RWPE1 (cell line): ENCODE results near the gene VAC14.
"Not testable (repeated sequence)": the region's sequence is repeated elsewhere in the genome, so short reads cannot be mapped to it uniquely, and the experiment has no call there.

Experiments
- CTCF ChIA-PET: fragments of 350-600 bp; sonication (Branson Sonifier 250); formaldehyde crosslinking; extraction: SDS; loops from one replicate; lab custom pipeline; 2021; lab: Yijun Ruan, JAX
- POLR2A ChIA-PET: fragments of 400-600 bp; formaldehyde crosslinking; extraction: SDS; loops from one replicate; lab custom pipeline; 2020; ENCODE audit warnings: antibody characterized with exemption; ENCODE audit not compliant: low non-redundant PET; lab: Yijun Ruan, JAX
- DNase-seq: peaks from one replicate; pipeline ENCODE4 v3.0.0; 2012; ENCODE audit warnings: low spot score
- H3K27ac ChIP-seq: fragments of 450-650 bp; 2 replicates; pipeline ENCODE4 v1.5.1; 2017
- CTCF ChIP-seq: fragments of 450-650 bp; conservative IDR thresholded peaks from 2 replicates; pipeline ENCODE4 v1.5.1; 2017; ENCODE audit warnings: low read depth, mild to moderate bottlenecking

VAC14 gene

GRCh38 chr16:70647441-70648359 lies 153.3 kb downstream of the VAC14 start:
- no peak for TF ChIP-seq CTCF
- H3K27ac ChIP-seq, result no peak overlapping the region
- CTCF ChIA-PET, result interaction anchor here (0.6 kb wide), 1 partner anchor 11 kb away, joined by 4 read pairs; no protein-coding TSS in a partner anchor
- DNase-seq, result no peak
- POLR2A ChIA-PET, result no interaction called here

GRCh38 chr16:70646260-70647241 lies 154.4 kb downstream of the VAC14 start, which contains the start of gene IL34:
Gene IL34 (plus strand): TSS chr16:70646559. CDS start chr16:70646948, 389 bp downstream.
- POLR2A ChIA-PET, result no interaction called here
- no peak for DNase-seq
- H3K27ac ChIP-seq, result no peak within 1 kb of the TSS
- TF ChIP-seq CTCF, result no peak
- CTCF ChIA-PET, result no interaction called here

DNA sequence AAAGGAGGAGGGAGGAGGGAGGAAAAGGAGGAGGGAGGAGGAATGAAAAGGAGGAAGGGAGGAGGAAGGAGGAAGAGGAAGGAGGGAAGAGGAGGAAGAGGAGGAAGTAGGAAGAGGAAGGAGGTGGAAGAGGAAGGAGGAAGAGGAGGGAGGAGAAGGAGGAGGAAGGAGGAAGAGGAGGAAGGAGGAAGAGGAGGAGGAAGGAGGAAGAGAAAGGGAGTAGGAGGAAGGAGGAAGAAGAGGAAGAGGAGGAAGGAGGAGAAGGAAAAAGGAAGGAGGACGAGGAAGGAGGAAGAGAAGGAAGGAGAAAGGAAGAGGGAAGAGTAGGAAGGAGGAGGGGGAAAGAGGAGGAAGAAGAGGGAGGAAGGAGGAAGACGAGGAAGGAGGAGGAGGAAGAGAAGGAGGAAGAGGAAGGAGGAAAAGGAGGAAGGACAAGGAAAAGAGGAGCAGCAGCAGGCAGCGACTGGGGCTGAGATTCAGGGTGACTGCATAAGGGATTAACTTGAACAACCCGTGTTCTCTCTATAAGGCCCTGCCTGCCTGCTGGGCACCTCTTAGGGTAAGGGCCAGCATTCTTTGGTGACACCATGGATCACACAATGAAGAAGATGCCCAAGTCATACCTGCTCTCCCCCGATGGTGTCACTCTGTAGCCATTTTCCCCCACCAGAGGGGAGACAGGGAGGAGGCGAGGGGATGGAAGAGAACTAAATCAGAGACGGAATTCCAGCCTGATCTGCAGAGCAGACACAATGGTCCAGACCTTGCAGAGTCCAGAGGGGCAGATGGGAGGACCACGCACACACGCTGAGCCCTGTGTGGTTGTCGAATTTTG lies 156.0 kb downstream of the VAC14 start:
- DNase-seq, result no peak
- no peak for TF ChIP-seq CTCF
- H3K27ac ChIP-seq, result no peak overlapping the region
- CTCF ChIA-PET, result no interaction called here
- POLR2A ChIA-PET, result no interaction called here

DNA sequence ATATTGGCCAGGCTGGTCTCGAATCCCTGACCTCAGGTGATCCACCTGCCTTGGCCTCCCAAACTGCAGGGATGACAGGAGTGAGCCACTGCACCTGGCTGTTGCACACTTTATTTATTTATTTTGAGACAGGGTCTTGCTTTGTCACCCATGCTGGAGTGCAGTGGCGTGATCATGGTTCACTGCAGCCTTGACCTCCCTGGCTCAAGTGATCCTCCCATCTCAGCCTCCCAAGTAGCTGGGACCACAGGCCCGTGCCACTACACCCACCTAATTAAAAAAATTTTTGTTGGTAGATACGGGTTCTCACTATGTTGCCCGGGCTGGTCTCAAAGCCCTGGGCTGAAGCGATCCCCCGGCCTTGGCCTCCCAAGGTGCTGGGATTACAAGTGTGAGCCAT lies 157.7 kb downstream of the VAC14 start:
- CTCF ChIA-PET, POLR2A ChIA-PET: not testable (repeated sequence)

GRCh38 chr16:70642633-70643032 lies 158.3 kb downstream of the VAC14 start:
- CTCF ChIA-PET, result no interaction called here
- TF ChIP-seq CTCF, result no peak
- POLR2A ChIA-PET, result no interaction called here
- H3K27ac ChIP-seq, result no peak overlapping the region
- DNase-seq, result no peak

More for the DNA sequence above, 157.7 kb downstream of the VAC14 start:
- DNase-seq, H3K27ac ChIP-seq: not testable (repeated sequence)
